ENCODE results near the gene CDC14A. TPM values are rescaled to one million over a fixed set of nuclear protein-coding genes. Genes with fewer than 3 reads are reported as not detected.
A peak's percentile ranks its signal among the peaks of the same experiment; 100 is the strongest.

The CDC14A gene
- total RNA-seq, 1 experiment from 2014 or later: 3.4 TPM

DNA sequence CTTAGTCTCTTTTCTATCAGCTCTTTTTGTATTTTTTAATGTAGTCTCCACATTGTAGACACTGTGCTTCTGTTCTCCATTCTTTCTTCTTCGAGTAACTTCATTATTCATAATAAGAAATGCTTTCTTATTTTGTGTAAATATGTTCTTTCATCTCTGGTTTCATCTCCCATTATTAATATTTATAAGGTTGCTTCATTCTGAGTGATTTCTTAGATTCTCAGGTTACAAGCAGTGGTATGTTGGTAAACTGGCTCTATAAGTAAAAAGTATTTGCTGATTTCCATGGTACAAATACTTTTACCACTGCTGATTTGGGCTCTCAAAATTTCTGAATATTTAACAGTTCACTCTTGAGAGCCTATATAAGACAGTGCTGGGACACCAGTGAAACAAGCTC lies 81.3 kb downstream of the CDC14A start:
- ChIA-PET POLR2A (ENCODE audit: unreplicated experiment) (interaction anchor here (0.7 kb wide), 1 partner anchor 365 kb away, joined by 3 read pairs; no protein-coding TSS in a partner anchor), CTCF (no interaction called here)
- Histone ChIP-seq H3K27me3 (ENCODE audit: low read length) (no peaks in the 10 kb centered on the region), H3K4me1 (ENCODE audit: insufficient read depth, low read length) (peaks cover 24% of the 10 kb centered on the region), H3K27ac (ENCODE audit: low read length) (no peak overlapping the region), H2AFZ (ENCODE audit: low read length) (no peak overlapping the region), H3K4me2 (ENCODE audit: low read length) (peak overlapping the region; percentile 13; the same call in 1 of the 2 replicates), H3K9ac (ENCODE audit: low read length) (no peak overlapping the region), H3K4me3 (ENCODE audit: low read length) (no peak overlapping the region), H3K79me2 (ENCODE audit: low read length) (no peaks in the 10 kb centered on the region), H3K9me2 (replicated peaks; ENCODE audit: low read length) (no peaks in the 10 kb centered on the region), H4K20me1 (ENCODE audit: low read length) (no peaks in the 10 kb centered on the region), H3K9me3 (ENCODE audit: low read length) (no peaks in the 10 kb centered on the region), H3F3A (ENCODE audit: low read length, unreplicated experiment) (no peaks in the 10 kb centered on the region), H3K36me3 (ENCODE audit: low read depth, low read length) (no peaks in the 10 kb centered on the region)
- intact Hi-C loops (cut with micrococcal nuclease): no loop called here
- peak; percentile 45 for ATAC-seq
- peak; percentile 29 for DNase-seq
- BruUV-seq (replicated peaks): no TSS peak
- TF ChIP-seq EZH2 (IDR thresholded peaks at IDR 0.05; ENCODE audit: low read length, unreplicated experiment): no peak
- no peak for TF ChIP-seq CTCF (conservative IDR thresholded peaks at IDR 0.05; ENCODE audit: low read depth, low read length)
- TF ChIP-seq EZH2phosphoT487 (IDR thresholded peaks at IDR 0.05; ENCODE audit: borderline replicate concordance, low read length): no peak

DNA sequence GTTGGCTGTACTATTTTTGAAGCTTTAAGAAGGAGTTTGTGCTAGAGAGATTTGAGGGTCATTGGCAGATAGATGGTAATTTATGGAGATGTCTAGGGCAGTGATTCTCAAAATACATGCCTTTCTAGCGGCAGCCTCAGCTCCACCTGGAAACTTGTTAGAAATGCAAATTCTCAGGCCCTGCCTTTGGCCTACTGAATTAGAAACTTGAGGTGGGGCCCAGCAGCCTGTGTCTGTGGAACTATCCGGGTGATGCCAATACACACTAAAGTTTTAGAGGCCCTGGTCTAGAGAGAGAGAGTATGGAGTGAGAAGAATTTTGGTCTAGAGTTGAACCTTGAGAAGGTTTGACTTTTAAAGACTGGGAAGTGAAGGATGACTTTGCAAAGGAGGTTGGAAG lies 82.5 kb downstream of the CDC14A start:
- H3K9me3 ChIP-seq (ENCODE audit: low read length): no peaks in the 10 kb centered on the region
- H3K27ac ChIP-seq (ENCODE audit: low read length): no peak overlapping the region
- no peak overlapping the region for H3K4me2 ChIP-seq (ENCODE audit: low read length)
- H3K9me2 ChIP-seq (replicated peaks; ENCODE audit: low read length): no peaks in the 10 kb centered on the region
- no peaks in the 10 kb centered on the region for H3K36me3 ChIP-seq (ENCODE audit: low read depth, low read length)
- intact Hi-C loops (cut with micrococcal nuclease): no loop called here
- no peak overlapping the region for H3K4me3 ChIP-seq (ENCODE audit: low read length)
- H3K27me3 ChIP-seq (ENCODE audit: low read length): no peaks in the 10 kb centered on the region
- BruUV-seq (replicated peaks): no TSS peak
- H3K9ac ChIP-seq (ENCODE audit: low read length): no peak overlapping the region
- ATAC-seq (no peak), DNase-seq (no peak)
- H2AFZ ChIP-seq (ENCODE audit: low read length): no peak overlapping the region
- H3F3A ChIP-seq (ENCODE audit: low read length, unreplicated experiment): no peaks in the 10 kb centered on the region
- CTCF ChIA-PET: interaction anchor here (0.6 kb wide), 1 partner anchor 65 kb away, joined by 5 read pairs; no protein-coding TSS in a partner anchor
- no peaks in the 10 kb centered on the region for H4K20me1 ChIP-seq (ENCODE audit: low read length)
- no peak for TF ChIP-seq EZH2 (IDR thresholded peaks at IDR 0.05; ENCODE audit: low read length, unreplicated experiment)
- TF ChIP-seq EZH2phosphoT487 (IDR thresholded peaks at IDR 0.05; ENCODE audit: borderline replicate concordance, low read length): no peak
- TF ChIP-seq CTCF (conservative IDR thresholded peaks at IDR 0.05; ENCODE audit: low read depth, low read length): no peak
- H3K79me2 ChIP-seq (ENCODE audit: low read length): no peaks in the 10 kb centered on the region
- peaks cover 22% of the 10 kb centered on the region for H3K4me1 ChIP-seq (ENCODE audit: insufficient read depth, low read length)
- POLR2A ChIA-PET (ENCODE audit: unreplicated experiment): no interaction called here

- Histone ChIP-seq H4K20me1 (ENCODE audit: low read length) (no peaks in the 10 kb centered on the region), H2AFZ (ENCODE audit: low read length) (no peak overlapping the region), H3K9me2 (replicated peaks; ENCODE audit: low read length) (no peaks in the 10 kb centered on the region), H3K4me2 (ENCODE audit: low read length) (no peak overlapping the region), H3K27me3 (ENCODE audit: low read length) (no peaks in the 10 kb centered on the region), H3K4me1 (ENCODE audit: insufficient read depth, low read length) (peaks cover 9% of the 10 kb centered on the region), H3K9ac (ENCODE audit: low read length) (no peak overlapping the region), H3K9me3 (ENCODE audit: low read length) (no peaks in the 10 kb centered on the region), H3K79me2 (ENCODE audit: low read length) (no peaks in the 10 kb centered on the region), H3K4me3 (ENCODE audit: low read length) (no peak overlapping the region), H3K27ac (ENCODE audit: low read length) (no peak overlapping the region), H3K36me3 (ENCODE audit: low read depth, low read length) (no peaks in the 10 kb centered on the region), H3F3A (ENCODE audit: low read length, unreplicated experiment) (no peaks in the 10 kb centered on the region)
- intact Hi-C loops (cut with micrococcal nuclease): no loop called here
- no peak for DNase-seq
- no TSS peak for BruUV-seq (replicated peaks)
- no peak for TF ChIP-seq CTCF (conservative IDR thresholded peaks at IDR 0.05; ENCODE audit: low read depth, low read length)
- CTCF ChIA-PET: no interaction called here
- no peak for ATAC-seq
- POLR2A ChIA-PET (ENCODE audit: unreplicated experiment): no interaction called here
Observed at GRCh38 chr1:100438375-100438774, 86.1 kb downstream of the CDC14A start.
